ENCODE results near the gene DOK7. TPM values are rescaled to one million over a fixed set of nuclear protein-coding genes. Genes with fewer than 3 reads are reported as not detected.

DOK7 gene
- total and polyA plus RNA-seq, 4 donors = 0.13 to 0.84 (median 0.46) TPM

DNA sequence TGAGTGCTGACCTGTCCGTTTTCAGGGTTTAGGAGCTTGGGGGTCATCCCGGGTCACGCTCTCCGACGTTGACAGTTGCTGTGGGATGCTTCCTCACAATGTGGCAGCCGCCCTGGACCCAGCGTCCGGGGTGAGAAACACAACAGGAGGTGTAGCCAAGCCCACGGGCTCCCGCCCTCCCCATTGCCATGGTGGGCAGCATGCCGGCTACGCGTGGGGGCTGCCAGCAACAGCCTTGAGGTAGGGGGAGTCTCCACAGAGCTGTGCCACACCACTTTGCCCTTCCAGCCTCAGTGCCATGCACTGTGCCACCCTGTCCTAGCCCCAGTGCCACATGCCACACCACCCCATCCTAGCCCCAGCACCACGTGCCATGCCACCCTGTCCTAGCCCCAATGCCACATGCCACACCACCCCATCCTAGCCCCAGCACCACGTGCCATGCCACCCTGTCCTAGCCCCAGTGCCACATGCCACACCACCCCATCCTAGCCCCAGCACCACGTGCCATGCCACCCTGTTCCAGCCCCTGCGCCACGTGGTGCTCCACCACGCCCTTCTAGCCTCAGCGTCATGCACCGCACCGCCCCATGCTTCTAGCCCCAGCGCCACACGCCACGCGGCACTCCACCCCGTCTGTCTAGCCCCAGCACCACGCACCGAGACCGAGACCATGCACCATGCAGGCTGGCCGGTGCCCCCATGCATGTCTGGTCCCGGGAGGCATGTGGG, 29.8 kb upstream of the DOK7 start:
- Histone ChIP-seq H3K4me3 (ENCODE audit: low read depth in 1 of 3, low read length in 3 of 3) (no peak overlapping the region), H3K9me3 (ENCODE audit: control insufficient read depth in 4 of 4, low read length in 3 of 4) (no peaks in the 10 kb centered on the region), H3K27ac (ENCODE audit: low read depth in 1 of 2, low read length in 2 of 2) (no peak overlapping the region), H3K9ac (ENCODE audit: low read depth in 1 of 2, low read length in 2 of 2) (no peak overlapping the region), H3K27me3 (ENCODE audit: control insufficient read depth in 4 of 4, insufficient read depth in 4 of 4, low read length in 3 of 4) (no peaks in the 10 kb centered on the region), H3K4me1 (ENCODE audit: control insufficient read depth in 4 of 4, insufficient read depth in 4 of 4, low read length in 3 of 4) (no peaks in the 10 kb centered on the region), H3K36me3 (ENCODE audit: control insufficient read depth in 4 of 4, insufficient read depth in 3 of 4, low read depth in 1 of 4, low read length in 3 of 4) (peaks cover 2 to 11% (median 5%) of the 10 kb centered on the region in 4 donors)
- DNase-seq (ENCODE audit: low spot score) = no peak
- WGBS = 95% methylated on average over 32 of the region's 32 CpGs
- TF ChIP-seq, protein P1, sequence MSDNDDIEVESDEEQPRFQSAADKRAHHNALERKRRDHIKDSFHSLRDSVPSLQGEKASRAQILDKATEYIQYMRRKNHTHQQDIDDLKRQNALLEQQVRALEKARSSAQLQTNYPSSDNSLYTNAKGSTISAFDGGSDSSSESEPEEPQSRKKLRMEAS (IDR thresholded peaks at IDR 0.05) = no peak
- TF ChIP-seq YY1 (IDR thresholded peaks at IDR 0.05) = no peak
- no peak for TF ChIP-seq FOXA2 (IDR thresholded peaks at IDR 0.05)
- TF ChIP-seq, protein P2, sequence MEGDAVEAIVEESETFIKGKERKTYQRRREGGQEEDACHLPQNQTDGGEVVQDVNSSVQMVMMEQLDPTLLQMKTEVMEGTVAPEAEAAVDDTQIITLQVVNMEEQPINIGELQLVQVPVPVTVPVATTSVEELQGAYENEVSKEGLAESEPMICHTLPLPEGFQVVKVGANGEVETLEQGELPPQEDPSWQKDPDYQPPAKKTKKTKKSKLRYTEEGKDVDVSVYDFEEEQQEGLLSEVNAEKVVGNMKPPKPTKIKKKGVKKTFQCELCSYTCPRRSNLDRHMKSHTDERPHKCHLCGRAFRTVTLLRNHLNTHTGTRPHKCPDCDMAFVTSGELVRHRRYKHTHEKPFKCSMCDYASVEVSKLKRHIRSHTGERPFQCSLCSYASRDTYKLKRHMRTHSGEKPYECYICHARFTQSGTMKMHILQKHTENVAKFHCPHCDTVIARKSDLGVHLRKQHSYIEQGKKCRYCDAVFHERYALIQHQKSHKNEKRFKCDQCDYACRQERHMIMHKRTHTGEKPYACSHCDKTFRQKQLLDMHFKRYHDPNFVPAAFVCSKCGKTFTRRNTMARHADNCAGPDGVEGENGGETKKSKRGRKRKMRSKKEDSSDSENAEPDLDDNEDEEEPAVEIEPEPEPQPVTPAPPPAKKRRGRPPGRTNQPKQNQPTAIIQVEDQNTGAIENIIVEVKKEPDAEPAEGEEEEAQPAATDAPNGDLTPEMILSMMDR (IDR thresholded peaks at IDR 0.05; ENCODE audit: low read depth, low read length, missing input control) = no peak
- no peak for TF ChIP-seq RAD21 (IDR thresholded peaks at IDR 0.05)
- TF ChIP-seq JUND (IDR thresholded peaks at IDR 0.05) = no peak

DNA sequence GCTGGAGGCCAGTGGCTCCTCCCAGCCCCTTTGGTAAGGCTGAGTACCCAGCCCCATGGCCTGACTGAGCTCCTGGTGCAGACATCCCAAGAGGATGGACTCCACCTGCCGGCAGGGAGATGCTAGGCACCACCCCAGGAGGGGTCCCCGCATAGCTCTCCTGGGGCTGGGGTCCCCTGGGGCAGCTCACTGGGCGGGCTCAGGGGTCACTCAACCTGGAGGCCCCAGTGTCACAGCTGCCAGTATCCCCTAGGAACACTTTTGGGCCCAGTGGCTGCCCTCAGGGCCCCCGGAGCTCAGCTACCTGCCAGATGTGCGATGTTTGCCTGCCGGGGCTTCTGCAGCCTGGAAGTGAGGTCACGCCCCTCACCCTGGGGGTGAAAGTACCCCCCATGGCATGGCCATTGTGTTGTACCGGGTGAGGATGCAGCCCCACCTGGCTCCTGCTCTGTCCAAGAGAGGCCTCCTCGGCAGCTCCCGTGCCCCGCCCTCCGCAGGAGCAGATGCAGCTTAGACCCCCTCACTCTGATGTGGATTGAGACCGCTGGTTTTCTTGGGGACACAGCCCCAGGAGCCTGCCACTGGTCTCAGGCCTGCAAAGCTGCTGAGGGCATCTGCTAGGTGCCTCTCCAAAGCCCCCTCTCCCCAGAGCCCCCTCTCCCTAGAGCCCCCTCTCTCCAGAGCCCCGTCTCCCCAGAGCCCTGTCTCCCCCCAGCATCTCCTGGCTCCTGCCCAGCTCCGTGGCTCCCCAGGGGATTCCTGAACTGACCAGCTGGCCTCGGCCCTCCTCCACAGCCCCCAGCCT, 28.0 kb upstream of the DOK7 start:
- Histone ChIP-seq H3K4me3 (ENCODE audit: low read depth in 1 of 3, low read length in 3 of 3) (no peak overlapping the region), H3K9ac (ENCODE audit: low read depth in 1 of 2, low read length in 2 of 2) (no peak overlapping the region), H3K4me1 (ENCODE audit: control insufficient read depth in 4 of 4, insufficient read depth in 4 of 4, low read length in 3 of 4) (no peaks in the 10 kb centered on the region), H3K27me3 (ENCODE audit: control insufficient read depth in 4 of 4, insufficient read depth in 4 of 4, low read length in 3 of 4) (no peaks in the 10 kb centered on the region), H3K36me3 (ENCODE audit: control insufficient read depth in 4 of 4, insufficient read depth in 3 of 4, low read depth in 1 of 4, low read length in 3 of 4) (peaks cover 0 to 3% (median 3%) of the 10 kb centered on the region in 4 donors), H3K9me3 (ENCODE audit: control insufficient read depth in 4 of 4, low read length in 3 of 4) (no peaks in the 10 kb centered on the region), H3K27ac (ENCODE audit: low read depth in 1 of 2, low read length in 2 of 2) (no peak overlapping the region)
- WGBS = 87% methylated on average over 16 of the region's 16 CpGs
- TF ChIP-seq GABPA (IDR thresholded peaks at IDR 0.05 in 1 of 2, conservative IDR thresholded peaks at IDR 0.05 in 1 of 2) (no peak), JUND (IDR thresholded peaks at IDR 0.05) (no peak), HNF4A (conservative IDR thresholded peaks at IDR 0.05) (no peak), HNF4G (IDR thresholded peaks at IDR 0.05) (no peak), FOXA2 (IDR thresholded peaks at IDR 0.05) (no peak), YY1 (IDR thresholded peaks at IDR 0.05) (no peak), FOXA1 (IDR thresholded peaks at IDR 0.05) (no peak), EGR1 (IDR thresholded peaks at IDR 0.05; ENCODE audit: low read depth in 2 of 2) (no peak), RXRA (IDR thresholded peaks at IDR 0.05) (no peak), RAD21 (IDR thresholded peaks at IDR 0.05) (no peak), SP1 (IDR thresholded peaks at IDR 0.05) (no peak), TAF1 (conservative IDR thresholded peaks at IDR 0.05) (no peak), NR2F2 (IDR thresholded peaks at IDR 0.05) (no peak)
- TF ChIP-seq, protein P3, sequence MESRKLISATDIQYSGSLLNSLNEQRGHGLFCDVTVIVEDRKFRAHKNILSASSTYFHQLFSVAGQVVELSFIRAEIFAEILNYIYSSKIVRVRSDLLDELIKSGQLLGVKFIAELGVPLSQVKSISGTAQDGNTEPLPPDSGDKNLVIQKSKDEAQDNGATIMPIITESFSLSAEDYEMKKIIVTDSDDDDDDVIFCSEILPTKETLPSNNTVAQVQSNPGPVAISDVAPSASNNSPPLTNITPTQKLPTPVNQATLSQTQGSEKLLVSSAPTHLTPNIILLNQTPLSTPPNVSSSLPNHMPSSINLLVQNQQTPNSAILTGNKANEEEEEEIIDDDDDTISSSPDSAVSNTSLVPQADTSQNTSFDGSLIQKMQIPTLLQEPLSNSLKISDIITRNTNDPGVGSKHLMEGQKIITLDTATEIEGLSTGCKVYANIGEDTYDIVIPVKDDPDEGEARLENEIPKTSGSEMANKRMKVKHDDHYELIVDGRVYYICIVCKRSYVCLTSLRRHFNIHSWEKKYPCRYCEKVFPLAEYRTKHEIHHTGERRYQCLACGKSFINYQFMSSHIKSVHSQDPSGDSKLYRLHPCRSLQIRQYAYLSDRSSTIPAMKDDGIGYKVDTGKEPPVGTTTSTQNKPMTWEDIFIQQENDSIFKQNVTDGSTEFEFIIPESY (IDR thresholded peaks at IDR 0.05) = no peak
- TF ChIP-seq, protein P2 (IDR thresholded peaks at IDR 0.05; ENCODE audit: low read depth, low read length, missing input control) = no peak
- TF ChIP-seq, protein P4, sequence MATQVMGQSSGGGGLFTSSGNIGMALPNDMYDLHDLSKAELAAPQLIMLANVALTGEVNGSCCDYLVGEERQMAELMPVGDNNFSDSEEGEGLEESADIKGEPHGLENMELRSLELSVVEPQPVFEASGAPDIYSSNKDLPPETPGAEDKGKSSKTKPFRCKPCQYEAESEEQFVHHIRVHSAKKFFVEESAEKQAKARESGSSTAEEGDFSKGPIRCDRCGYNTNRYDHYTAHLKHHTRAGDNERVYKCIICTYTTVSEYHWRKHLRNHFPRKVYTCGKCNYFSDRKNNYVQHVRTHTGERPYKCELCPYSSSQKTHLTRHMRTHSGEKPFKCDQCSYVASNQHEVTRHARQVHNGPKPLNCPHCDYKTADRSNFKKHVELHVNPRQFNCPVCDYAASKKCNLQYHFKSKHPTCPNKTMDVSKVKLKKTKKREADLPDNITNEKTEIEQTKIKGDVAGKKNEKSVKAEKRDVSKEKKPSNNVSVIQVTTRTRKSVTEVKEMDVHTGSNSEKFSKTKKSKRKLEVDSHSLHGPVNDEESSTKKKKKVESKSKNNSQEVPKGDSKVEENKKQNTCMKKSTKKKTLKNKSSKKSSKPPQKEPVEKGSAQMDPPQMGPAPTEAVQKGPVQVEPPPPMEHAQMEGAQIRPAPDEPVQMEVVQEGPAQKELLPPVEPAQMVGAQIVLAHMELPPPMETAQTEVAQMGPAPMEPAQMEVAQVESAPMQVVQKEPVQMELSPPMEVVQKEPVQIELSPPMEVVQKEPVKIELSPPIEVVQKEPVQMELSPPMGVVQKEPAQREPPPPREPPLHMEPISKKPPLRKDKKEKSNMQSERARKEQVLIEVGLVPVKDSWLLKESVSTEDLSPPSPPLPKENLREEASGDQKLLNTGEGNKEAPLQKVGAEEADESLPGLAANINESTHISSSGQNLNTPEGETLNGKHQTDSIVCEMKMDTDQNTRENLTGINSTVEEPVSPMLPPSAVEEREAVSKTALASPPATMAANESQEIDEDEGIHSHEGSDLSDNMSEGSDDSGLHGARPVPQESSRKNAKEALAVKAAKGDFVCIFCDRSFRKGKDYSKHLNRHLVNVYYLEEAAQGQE (IDR thresholded peaks at IDR 0.05) = no peak
- TF ChIP-seq, protein P1 (IDR thresholded peaks at IDR 0.05) = no peak
- TF ChIP-seq, protein P5, sequence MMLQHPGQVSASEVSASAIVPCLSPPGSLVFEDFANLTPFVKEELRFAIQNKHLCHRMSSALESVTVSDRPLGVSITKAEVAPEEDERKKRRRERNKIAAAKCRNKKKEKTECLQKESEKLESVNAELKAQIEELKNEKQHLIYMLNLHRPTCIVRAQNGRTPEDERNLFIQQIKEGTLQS (IDR thresholded peaks at IDR 0.05) = no peak
- DNase-seq (ENCODE audit: low spot score) = no peak
